Dermis microvascular lymphatic vessel endothelial cell (primary cell): ENCODE results near the gene METAP2. TPM values are rescaled to one million over a fixed set of nuclear protein-coding genes. Genes with fewer than 3 reads are reported as not detected.
A peak's percentile ranks its signal among the peaks of the same experiment; 100 is the strongest.
"Not testable (repeated sequence)": the region's sequence is repeated elsewhere in the genome, so short reads cannot be mapped to it uniquely, and the experiment has no call there.

ENCODE experiments used
- DNase-seq, 2 donors: peaks; one replicate each; pipeline versions ENCODE4 v3.0.0 to v3.0.0-alpha.2; 2010; ENCODE audit warnings: low read depth in 2 of 2
- total RNA-seq: library from RNA; depleted of rRNA; stranded (reverse); fragments of >200 nt; gene quantifications from 2 replicates; pipeline ENCODE4 v1.2.1, GENCODE V29; 2014

The METAP2 gene
- total RNA-seq, 1 donor from 2014 or later: 50.5 TPM

DNA sequence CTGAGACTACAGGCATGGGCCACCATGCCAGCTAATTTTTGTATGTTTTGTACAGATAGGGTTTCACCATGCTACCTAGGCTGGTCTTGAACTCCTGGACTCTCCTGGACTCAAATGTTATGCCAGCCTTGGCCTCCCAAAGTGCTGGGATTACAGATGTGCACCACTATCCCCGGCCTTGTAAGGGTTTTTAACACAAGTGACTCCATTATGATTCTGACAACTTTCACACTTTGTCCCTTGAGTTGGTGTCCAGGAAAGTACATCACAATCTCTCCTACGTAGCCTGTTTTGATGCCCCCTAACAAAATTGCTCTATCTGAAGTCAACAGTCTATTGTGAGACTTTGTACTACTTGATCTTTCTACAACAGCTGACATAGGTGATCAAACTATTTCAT is 11.4 kb upstream of the METAP2 start:
- no peak for DNase-seq

DNA sequence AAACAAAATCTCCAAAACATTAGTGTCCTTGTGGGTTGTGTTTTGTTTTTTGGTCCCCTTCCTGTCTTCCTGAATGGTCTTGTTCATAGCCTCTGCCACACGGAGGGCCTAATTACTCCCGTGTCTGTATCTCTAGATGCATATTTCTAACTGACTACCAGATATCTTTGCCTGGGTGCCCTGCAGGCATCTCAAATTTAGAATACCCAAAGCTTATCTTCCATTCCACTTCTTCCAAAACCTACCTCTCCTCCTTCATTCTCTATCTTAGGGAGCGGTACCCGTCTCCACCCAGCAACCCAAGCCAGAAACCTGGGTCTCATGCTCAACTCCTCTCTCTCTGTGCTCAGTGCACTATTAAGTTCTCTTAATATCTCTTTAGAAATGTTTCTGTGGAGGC is 10.9 kb upstream of the METAP2 start:
- no peak for DNase-seq

DNA sequence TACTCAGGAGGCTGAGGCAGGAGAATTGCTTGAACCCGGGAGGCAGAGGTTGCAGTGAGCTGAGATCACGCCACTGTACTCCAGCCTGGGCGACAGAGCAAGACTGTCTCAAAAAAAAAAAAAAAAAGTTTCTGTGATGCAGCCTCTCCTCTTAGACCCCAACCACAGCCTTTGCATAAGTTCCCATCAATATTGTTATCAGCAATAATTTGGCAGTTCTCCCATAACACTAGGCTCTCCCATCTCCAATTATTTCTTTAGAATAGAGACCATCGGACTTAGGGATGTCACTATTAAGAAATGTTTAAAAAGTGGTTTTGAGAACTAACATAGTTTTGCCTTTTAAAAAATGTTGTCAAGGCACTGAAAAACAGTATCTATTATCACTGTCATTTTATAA is 10.2 kb upstream of the METAP2 start:
- DNase-seq: not testable (repeated sequence)

DNA sequence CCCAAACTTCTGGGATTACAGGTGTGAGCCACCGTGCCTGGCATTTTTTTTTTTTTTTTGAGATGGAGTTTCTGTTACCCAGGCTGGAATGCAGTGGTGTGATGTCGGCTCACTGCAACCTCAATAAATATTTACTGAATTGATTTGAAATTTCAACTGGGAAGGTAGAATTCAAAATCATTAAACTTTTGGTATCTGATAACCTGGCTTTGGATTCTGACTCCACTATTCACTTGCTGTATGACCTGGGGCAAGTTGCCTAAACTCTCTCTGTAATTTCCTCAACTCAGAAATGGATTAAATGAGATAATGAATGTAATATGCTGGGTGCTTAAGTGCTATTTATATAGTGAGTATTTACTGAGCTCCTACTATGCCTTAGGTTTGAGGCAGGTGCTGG is 8.7 kb upstream of the METAP2 start:
- no peak for DNase-seq

DNA sequence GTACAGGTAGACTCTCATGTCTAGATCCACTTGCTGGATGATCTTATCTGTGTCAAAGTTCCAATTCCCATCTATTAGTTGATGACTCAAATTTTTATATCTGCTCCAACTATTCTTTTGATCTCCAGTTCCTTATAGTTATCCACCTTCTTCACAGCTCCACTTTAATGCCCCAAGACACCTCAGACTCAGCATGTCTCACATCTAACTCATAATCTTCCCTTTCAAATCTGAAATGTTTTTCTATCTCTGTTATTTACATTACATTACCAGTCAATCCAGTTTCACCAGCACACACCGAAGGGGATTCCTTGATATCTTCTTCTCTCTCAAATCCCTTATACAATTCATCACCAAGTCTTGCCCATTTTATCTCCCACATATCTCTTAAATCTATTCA is 3.7 kb upstream of the METAP2 start:
- no peak for DNase-seq

DNA sequence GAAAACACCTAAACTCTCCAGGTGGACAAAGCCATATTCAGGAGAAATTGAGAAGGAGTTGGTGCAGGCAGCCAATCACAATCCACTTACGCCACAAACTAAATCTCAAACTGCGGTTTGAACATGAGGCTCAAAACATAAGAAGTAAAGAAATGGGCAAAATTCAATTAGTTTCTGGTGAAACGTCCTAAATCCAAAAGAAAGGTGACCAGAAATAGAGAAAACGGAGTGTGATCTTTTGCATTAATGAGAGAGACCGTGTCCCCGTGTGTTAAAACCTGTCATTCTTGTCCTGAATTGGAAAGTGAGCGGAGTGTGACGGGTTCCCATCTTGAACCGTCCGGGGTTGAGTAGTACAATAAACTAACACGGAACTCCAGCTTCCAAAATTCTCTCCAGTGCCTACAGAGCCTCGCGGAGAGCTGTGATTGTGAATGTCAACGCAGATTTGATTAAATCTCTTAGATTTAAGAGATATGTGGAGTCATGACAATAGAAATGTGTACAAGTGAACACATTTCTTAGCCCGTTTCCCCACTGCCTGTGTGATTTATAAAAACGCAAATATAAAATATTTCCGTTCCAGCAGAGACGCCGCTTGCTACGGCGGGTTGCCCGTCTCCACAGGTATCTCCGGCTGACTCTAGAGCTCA is 595 bp upstream of the METAP2 start:
- peak; percentile 36 to 50 for DNase-seq

DNA sequence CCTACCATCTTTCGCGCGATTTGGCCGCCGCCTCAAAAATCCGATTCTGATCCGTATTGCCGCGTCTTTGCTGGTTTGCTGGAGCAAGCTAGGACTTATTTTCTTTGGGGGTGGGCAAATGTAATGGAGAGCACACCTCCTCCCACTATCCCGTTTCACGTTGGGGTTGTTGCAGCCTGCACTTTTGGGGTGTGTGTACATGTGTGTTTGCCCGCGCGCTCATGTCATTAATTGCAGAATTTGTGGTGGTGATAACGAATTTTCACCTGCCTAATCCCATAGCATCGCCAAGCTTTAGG is 657 bp downstream of the METAP2 start:
- no peak for DNase-seq

DNA sequence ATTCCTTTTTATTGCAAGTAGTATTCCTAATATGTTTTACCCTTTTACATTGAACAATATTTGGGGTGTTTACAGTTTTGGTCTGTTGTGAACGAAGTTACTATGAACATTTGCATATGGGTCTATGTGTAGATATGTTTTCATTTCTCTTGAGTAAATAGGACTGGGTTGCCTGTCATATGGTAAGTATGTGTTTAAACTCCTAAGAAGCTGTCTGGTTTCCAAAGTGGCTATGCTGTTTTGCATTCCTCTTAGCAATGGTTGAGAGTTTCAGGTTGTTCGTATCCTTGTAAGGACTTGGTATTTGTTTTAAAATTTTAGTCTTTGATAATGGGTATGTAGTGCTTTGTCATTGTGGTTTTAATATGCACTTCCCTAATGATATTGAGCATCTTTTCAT is 6.3 kb downstream of the METAP2 start:
- DNase-seq: no peak

DNA sequence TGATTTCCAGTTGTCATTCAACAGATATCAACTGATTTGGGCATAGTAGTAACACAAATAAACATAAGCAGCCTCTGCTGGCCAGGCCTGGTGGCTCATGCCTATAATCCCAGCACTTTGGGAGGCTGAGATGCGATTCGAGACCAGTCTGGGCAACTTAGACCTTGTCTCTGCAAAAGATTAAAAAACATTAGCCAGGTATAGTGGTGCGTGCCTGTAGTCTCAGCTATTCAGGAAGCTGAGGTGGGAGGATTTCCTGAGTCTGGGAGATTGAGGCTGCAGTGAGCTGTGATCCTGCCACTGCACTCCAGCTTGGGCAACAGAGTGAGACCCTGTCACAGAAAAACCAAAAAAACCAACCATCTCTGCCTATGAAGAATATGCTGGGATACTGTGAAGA is 7.1 kb downstream of the METAP2 start:
- peak in 1 of 2 donors; percentile 31 for DNase-seq

DNA sequence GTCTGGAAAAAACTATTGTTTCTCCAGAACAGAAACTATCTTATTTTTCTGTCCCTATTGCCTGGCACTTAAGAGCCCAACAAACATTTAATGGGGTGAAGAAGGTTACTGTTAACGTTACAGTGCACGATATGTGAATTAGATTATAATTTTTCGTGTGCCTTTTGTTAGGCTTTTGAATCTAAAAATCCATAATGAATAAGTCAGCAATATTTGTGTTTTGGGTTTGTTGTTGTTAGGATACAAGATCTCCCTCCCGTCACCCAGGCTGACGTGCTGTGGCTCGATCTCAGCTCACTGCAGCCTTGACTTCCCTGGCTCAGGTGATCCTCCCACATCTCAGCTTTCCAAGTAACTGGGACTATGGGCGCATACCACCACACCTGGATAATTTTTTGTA is 7.9 kb downstream of the METAP2 start:
- DNase-seq: no peak

DNA sequence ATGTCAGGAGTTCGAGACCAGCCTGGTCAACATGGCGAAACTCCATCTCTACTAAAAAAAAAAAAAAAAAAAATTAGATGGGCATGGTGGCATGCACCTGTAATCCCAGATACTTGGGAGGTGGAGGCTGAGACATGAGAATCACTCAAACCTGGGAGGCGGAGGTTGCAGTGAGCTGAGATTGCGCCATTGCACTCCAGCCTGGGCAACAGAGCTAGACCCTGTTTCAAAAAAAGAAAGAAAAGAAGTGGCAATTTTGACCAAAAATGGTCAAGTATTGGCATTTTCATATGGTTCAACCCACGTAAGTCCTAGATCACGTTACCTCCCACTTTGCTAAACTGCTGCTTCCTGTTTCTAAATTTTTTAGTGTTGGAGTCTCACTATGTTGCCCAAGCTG is 8.6 kb downstream of the METAP2 start:
- not testable (repeated sequence) for DNase-seq

DNA sequence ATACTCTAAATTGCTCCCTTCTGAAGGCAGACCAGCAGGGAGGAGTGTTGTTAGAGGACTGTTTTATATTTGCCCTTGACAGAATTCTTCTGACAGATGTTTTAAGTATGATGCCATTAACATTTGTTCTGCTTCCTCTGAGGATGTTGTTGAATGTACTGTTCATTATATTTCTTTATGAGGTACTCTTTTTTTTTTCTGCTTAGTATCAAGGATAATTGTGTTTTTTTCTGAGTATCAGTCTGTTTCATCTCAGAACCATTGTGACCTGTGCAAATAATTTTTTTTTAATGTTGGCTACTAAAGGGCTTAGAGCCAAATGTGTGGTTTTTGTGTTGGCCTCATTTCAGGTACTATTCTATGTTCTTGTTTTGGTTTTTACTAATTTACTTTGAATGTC is 10.6 kb downstream of the METAP2 start:
- peak in 1 of 2 donors; percentile 30 for DNase-seq

DNA sequence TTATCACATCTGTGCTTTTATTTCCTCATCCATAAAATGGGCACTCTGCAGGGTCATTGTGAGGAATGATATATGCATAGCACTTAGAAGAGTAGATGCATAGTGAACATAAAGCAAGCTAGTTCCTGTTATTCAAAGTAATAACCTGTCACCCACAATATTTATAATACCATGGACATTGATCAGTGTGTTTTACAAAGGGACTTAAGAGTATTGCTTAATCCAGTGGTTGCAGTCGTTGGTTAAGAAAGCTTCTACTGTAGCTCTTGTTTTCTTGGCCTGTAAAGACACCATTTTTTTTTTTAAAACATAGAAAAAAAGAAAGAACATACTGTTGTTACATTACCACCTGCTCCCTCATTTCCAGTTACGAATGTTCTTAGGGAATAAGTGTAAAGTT is 13.1 kb downstream of the METAP2 start:
- DNase-seq: no peak

DNA sequence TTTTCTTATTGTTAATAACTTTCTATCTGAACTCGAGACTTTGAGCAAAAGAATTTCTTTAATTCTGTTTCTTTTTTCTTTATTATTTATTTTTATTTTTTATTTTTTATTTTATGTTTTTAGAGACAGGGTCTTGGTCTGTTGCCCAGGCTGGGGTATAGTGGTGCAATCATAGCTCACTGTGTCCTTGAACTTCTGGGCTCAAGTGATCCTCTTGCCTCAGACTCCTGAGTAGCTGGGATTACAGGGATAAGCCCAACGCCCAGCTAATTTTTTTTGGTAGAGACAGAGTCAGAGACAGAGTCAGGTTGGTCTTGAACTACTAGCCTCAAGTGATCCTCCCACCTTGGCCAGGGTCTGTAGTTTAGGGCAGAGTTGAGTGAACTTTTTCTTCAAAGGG is 18.5 kb downstream of the METAP2 start:
- DNase-seq: no peak

DNA sequence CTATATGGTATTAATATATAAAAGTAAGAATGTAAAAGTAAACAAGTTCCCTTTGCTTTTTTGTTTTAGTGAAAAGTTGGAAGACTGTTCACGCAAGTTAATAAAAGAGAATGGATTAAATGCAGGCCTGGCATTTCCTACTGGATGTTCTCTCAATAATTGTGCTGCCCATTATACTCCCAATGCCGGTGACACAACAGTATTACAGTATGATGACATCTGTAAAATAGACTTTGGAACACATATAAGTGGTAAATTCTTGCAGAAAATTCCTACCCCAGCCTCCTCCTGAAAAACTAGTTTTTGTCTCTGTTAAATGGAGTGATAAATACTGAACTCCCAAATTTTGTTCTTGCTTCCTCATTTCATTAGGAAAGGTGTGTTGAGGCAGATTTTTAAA is 20.9 kb downstream of the METAP2 start:
- DNase-seq: no peak

DNA sequence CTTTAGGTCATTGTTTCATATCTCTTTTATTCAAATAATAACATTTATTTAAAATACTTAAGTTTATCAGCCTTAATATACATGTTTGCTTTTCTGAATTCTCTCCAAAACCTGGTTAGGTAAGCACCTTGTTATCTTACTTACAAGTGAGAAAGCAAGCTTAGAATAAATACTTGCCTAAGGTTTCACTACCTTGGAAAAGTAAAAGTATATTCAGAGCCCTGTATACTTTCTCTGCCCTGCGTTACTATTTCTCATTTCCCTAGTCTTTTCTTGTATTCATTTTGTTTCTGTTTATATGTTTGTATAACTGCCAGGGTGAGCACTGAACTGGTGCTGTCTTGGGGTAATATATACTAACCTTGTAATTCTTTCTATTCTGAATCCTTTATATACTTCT is 21.5 kb downstream of the METAP2 start:
- DNase-seq: no peak

DNA sequence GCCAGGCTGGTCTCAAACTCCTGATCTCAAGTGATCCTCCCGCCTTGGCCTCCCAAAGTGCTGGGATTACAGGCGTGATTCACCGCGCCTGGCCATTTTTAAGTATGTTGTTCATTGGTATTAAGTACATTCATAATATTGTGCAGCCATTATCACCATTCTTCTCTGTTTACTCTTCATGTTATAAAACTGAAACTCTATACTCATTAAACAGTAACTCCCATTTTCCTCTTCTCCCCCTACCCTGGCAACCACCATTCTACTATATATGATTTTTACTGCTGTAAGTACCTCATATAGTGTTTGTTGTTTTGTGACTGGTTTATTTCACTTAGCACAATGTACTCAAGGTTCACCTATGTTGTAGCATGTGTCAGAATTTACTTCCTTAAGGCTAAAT is 23.1 kb downstream of the METAP2 start:
- no peak for DNase-seq

DNA sequence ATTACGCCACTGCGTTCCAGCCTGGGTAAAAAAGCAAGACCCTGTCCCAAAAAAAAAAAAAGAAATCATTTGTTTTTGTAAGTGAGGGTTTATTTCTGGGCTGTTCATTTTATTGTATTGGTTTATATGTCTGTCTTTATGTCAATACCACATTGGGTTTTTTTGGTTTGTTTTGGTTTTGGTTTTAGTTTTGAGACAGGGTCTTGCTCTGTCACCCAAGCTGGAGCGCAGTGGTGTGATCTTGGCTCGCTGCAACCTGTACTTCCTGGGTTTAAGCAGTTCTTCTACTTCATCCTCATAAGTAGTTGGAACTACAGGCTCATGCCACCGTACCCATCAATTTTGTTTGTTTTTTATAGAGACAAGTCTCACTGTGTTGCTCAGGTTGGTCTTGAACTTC is 25.0 kb downstream of the METAP2 start:
- DNase-seq: no peak

DNA sequence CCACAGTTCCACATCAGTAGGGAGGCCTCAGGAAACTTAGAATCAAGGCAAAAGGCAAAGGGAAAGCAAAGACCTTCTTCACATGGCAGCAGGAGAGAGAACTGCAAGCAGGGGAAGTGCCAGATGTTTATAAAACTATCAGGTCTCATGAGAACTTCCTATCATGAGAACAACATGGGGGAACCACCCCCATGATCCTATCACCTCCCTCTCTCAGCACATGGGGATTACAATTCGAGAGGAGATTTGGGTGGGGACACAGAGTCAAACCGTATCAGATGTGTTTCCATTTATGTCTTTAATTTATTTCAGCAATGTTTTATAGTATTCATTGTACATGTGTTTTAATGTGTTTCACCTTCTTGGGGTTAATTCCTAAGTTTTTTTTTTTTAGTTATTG is 25.8 kb downstream of the METAP2 start:
- no peak for DNase-seq

DNA sequence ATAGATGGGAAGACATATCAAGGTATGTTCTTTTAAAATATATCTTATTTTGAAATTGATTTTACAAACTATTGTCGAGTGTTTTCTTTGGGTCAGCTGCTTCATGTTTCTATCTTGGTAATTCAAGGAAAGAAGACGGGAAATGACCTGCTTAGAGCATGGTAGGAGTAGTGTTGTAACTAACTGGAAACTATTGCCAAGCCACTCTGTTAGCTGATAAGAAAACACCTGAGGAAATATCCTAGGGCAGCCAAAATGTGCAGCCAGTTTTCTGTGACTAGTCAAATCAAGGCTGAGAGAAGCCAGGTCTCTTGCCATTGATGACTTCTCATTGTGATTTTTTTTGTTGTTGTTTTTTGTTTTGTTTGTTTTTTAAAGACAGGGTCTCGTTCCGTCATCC is 30.2 kb downstream of the METAP2 start:
- no peak for DNase-seq

DNA sequence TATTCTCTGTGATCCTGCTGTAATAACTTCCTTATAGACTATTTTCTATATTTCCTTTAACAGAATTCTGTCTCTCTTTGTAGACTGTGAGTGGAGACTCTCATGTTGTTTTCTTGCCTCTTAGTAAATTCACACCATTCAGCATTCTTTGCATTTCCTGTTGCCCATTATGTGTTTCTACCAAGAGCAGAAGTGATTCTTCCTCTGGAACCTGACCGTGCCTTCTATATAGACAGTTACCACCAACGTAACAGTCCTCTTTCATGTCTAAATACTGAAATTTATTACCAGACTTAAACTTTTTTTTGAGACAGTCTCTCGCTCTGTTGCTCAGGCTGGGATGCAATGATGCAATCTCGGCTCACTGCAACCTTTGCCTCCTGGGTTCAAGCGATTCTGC is 31.1 kb downstream of the METAP2 start:
- DNase-seq: no peak

DNA sequence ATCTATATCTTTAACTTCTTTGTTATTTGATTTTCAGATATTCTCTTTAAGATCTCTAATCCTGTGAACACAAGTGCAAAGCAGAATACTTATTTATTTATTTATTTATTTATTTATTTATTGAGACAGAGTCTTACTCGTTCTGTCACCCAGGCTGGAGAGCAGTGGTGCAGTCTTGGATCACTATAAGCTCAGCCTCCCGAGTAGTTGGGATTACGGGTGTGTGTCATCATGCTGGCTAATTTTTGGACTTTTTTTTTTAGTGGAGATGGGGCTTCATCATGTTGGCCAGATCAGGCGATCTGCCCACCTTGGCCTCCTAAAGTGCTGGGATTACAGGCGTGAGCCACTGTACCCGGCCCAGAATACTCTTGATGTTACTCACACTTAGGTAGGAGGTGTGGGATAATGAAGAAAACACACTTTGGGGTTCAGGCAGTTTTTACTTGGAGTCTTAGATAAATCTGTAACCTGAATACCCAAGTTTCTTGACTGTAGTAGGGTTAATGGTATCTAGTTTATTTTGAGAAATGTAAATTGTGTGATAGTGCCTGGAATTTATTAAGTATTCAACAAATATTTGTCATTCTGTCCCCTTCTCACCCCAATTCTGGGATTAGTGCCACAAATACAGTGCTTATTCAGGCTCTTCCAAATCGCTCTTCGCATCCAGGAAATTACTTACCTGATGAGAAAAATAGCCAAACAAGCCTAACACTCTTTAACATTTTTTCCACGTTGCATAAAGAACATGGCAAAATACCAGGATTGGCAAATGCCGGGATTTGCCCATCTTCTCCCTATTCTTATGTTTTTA is 33.0 kb downstream of the METAP2 start:
- DNase-seq: no peak

DNA sequence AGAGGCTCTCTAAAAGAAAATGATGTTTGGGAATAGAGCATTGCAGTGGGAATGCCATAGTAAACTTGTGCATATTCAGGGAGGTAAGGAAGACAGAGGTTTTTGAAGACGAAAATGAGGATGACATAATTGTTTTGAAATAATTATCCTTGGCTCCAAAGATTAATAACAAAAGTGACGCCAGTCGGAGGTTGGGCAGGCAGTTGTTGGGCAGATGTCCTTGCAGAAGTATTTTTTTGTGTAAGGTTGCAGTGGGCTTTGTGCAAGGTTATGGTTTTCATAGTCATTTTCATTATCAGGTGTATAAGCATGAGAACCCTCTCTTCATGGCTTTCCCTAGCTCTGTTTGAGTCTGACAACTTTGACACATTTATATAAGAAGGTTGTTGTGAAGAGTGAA is 35.3 kb downstream of the METAP2 start:
- no peak for DNase-seq

DNA sequence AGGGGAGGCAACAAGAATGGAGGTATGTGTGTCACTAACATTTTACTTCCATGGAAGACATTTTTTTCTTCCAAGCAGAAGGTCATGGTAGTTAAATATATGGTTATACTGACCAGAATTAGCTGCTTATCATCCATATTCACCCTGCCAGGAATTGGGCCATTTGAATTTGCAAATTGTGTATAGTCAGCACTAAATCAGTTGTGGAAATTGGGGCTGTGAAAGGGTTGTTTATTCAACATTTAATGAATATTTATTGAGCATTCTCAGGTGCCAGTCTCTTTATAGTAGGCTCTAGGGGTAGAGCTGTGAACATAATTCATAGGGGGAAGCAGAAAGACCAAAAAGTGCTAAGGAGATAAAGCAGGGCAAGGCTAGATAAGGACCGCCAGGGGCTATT is 38.0 kb downstream of the METAP2 start:
- DNase-seq: no peak
